Measurements from ENCODE around the gene DGKD.

The DGKD gene

GRCh38 chr2:233418052-233418760 lies 63.9 kb downstream of the DGKD start:
- Histone ChIP-seq H3K4me1 (ENCODE audit: control insufficient read depth, low read depth, low read length) (peaks cover 16% of the 10 kb centered on the region), H3K4me3 (ENCODE audit: low read length) (no peak overlapping the region)

DNA sequence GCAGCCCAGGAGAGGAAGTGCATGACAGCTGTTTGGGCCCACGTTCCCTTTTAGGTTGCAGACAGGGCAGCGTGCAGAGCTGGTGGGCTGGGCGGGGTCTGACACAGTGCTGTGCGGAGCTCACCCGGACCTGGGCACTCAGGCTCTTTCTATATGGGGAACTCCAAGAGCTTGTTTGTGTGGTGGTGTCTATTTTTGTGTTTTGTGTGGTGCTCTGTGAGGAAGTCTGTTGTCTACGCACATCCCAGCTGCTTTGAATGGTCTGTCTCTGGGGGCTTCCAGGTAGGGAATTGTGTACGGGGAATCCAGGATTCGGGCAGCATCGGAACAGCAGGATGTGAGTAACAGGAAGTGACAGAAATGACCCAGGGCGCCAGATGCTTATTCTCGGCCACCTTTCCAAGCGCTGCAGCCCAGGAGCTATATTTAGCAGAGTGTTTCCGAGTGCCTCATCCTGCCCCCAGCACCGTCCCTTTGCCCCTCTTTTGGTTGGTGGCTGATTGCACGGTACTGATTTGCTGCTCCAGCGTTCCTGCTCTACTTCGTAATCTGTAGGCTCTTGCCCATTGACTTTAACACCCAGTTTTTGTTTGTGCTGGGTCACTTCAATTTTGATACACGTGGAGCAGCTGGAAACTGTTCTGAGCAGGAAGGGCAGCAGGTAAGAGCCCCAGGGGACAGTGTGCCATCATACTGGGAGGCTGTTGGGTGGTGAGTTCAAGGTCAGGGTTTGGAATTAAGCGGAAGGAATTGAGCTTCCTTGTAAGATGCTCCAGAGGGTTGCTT lies 64.7 kb downstream of the DGKD start:
- no peaks in the 10 kb centered on the region for H3K36me3 ChIP-seq (ENCODE audit: control insufficient read depth, low read depth, low read length)
- H3K27ac ChIP-seq (ENCODE audit: low read length), result no peak overlapping the region
- H3K27me3 ChIP-seq (ENCODE audit: control insufficient read depth, insufficient read depth, low read length), result no peaks in the 10 kb centered on the region
- H3K9me3 ChIP-seq (ENCODE audit: control insufficient read depth, low read depth, low read length), result no peaks in the 10 kb centered on the region
- H3K4me1 ChIP-seq (ENCODE audit: control insufficient read depth, low read depth, low read length), result peaks cover 16% of the 10 kb centered on the region
- H3K4me3 ChIP-seq (ENCODE audit: low read length), result no peak overlapping the region
- no peak overlapping the region for H3K9ac ChIP-seq (ENCODE audit: low read length)

More at GRCh38 chr2:233418052-233418760, 63.9 kb downstream of the DGKD start:
- Histone ChIP-seq H3K9me3 (ENCODE audit: control insufficient read depth, low read depth, low read length) (no peaks in the 10 kb centered on the region), H3K27ac (ENCODE audit: low read length) (no peak overlapping the region), H3K9ac (ENCODE audit: low read length) (no peak overlapping the region), H3K36me3 (ENCODE audit: control insufficient read depth, low read depth, low read length) (no peaks in the 10 kb centered on the region), H3K27me3 (ENCODE audit: control insufficient read depth, insufficient read depth, low read length) (no peaks in the 10 kb centered on the region)

- no peak overlapping the region for H3K4me3 ChIP-seq (ENCODE audit: low read length)
- no peaks in the 10 kb centered on the region for H3K36me3 ChIP-seq (ENCODE audit: control insufficient read depth, low read depth, low read length)
- no peak overlapping the region for H3K27ac ChIP-seq (ENCODE audit: low read length)
- H3K4me1 ChIP-seq (ENCODE audit: control insufficient read depth, low read depth, low read length), result peaks cover 16% of the 10 kb centered on the region
- H3K9me3 ChIP-seq (ENCODE audit: control insufficient read depth, low read depth, low read length), result no peaks in the 10 kb centered on the region
- H3K9ac ChIP-seq (ENCODE audit: low read length), result no peak overlapping the region
- H3K27me3 ChIP-seq (ENCODE audit: control insufficient read depth, insufficient read depth, low read length), result no peaks in the 10 kb centered on the region
Measured at GRCh38 chr2:233419602-233420391, 65.5 kb downstream of the DGKD start.

DNA sequence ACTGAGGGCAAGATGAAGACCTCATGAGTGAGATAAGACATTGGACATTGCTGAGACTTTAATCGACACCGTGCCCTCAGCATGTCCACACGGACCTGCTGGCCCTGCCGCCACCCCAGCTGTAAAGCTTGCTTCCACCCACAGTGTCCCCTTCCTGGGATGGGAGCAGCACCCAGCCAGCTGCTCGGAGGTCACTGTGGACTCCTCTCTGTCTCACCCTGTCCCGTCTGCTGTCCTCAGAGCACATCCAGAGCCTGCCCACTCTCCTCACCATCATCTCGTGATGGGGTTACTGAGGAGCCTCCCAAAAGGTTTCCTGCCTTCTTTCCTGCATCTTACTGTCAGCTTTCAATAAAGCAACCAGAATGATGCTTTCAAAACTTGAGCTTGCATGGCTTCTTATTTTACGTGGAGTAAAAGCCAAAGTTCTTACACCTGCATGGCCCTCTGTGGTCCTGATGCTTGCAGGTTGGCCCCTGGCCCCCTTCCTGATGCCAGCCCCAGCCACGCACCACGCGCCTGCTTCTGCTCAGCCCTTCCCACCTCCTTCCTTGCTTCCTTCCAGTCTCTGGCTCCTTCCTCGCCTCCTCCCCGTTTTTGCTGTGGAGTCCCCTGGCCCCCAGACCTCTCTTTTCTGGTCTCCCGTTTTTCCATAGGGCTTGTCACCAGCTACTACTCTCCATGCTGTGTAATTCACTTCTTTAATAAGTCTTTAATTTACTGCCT lies 67.0 kb downstream of the DGKD start:
- Histone ChIP-seq H3K4me1 (ENCODE audit: control insufficient read depth, low read depth, low read length) (peaks cover 16% of the 10 kb centered on the region), H3K9me3 (ENCODE audit: control insufficient read depth, low read depth, low read length) (no peaks in the 10 kb centered on the region), H3K4me3 (ENCODE audit: low read length) (no peak overlapping the region), H3K9ac (ENCODE audit: low read length) (no peak overlapping the region), H3K27ac (ENCODE audit: low read length) (no peak overlapping the region), H3K27me3 (ENCODE audit: control insufficient read depth, insufficient read depth, low read length) (no peaks in the 10 kb centered on the region), H3K36me3 (ENCODE audit: control insufficient read depth, low read depth, low read length) (no peaks in the 10 kb centered on the region)

- Histone ChIP-seq H3K9ac (ENCODE audit: low read length) (no peak overlapping the region), H3K36me3 (ENCODE audit: control insufficient read depth, low read depth, low read length) (no peaks in the 10 kb centered on the region), H3K4me3 (ENCODE audit: low read length) (no peak overlapping the region), H3K27me3 (ENCODE audit: control insufficient read depth, insufficient read depth, low read length) (no peaks in the 10 kb centered on the region), H3K27ac (ENCODE audit: low read length) (no peak overlapping the region), H3K4me1 (ENCODE audit: control insufficient read depth, low read depth, low read length) (peaks cover 16% of the 10 kb centered on the region), H3K9me3 (ENCODE audit: control insufficient read depth, low read depth, low read length) (no peaks in the 10 kb centered on the region)
Measured at GRCh38 chr2:233422050-233422639, 67.9 kb downstream of the DGKD start.

DNA sequence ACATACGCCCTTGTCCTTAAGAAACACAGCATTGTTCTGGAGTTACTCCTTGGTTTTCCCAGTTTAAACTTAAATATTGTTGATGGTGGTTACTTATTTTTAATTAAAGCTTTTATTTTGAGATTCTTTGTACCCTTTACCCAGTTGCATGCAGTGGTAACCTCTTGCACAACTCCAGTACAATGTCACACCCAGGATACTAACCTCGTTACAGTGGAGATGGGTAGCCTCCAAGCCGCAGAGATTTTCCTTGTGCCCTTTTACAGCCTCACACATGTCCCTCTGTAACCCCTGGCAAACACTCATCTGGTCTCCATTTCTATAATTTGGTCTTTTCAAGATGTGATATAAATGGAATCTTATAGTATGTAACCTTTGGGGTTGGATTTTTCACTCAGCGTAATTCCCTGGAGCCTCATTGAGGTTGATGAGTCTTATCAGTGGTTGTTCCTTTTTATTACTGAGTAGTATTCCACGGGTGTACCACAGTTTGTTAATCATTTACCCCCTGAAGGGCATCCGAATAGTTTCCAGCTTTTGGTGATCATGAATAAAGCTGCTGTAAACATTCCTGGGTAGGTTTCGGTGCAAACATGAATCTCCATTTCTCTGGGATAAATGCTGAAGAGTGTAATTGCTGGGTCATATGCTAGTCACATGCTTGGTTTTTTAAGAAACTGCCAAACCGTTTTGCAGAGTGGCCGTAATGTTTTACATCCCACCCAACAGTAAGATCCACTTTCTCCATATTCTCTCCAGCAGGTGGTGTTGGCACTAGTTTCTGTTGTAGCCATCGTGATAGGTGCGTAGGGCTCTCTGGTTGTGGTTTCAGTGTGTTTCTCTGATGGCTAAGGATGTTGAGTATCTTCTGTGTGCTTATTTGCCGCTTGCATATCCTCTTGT lies 68.6 kb downstream of the DGKD start:
- no peak overlapping the region for H3K27ac ChIP-seq (ENCODE audit: low read length)
- H3K4me3 ChIP-seq (ENCODE audit: low read length), result no peak overlapping the region
- no peaks in the 10 kb centered on the region for H3K9me3 ChIP-seq (ENCODE audit: control insufficient read depth, low read depth, low read length)
- H3K36me3 ChIP-seq (ENCODE audit: control insufficient read depth, low read depth, low read length), result no peaks in the 10 kb centered on the region
- H3K27me3 ChIP-seq (ENCODE audit: control insufficient read depth, insufficient read depth, low read length), result no peaks in the 10 kb centered on the region
- no peak overlapping the region for H3K9ac ChIP-seq (ENCODE audit: low read length)
- peaks cover 16% of the 10 kb centered on the region for H3K4me1 ChIP-seq (ENCODE audit: control insufficient read depth, low read depth, low read length)

- peaks cover 16% of the 10 kb centered on the region for H3K4me1 ChIP-seq (ENCODE audit: control insufficient read depth, low read depth, low read length)
- H3K36me3 ChIP-seq (ENCODE audit: control insufficient read depth, low read depth, low read length), result no peaks in the 10 kb centered on the region
- no peak overlapping the region for H3K27ac ChIP-seq (ENCODE audit: low read length)
- H3K9me3 ChIP-seq (ENCODE audit: control insufficient read depth, low read depth, low read length), result no peaks in the 10 kb centered on the region
- H3K4me3 ChIP-seq (ENCODE audit: low read length), result no peak overlapping the region
- H3K9ac ChIP-seq (ENCODE audit: low read length), result no peak overlapping the region
- no peaks in the 10 kb centered on the region for H3K27me3 ChIP-seq (ENCODE audit: control insufficient read depth, insufficient read depth, low read length)
Measured at GRCh38 chr2:233423552-233423860, 69.2 kb downstream of the DGKD start.

- no peak overlapping the region for H3K9ac ChIP-seq (ENCODE audit: low read length)
- no peaks in the 10 kb centered on the region for H3K36me3 ChIP-seq (ENCODE audit: control insufficient read depth, low read depth, low read length)
Measured at GRCh38 chr2:233424154-233424951, 70.1 kb downstream of the DGKD start.

GRCh38 chr2:233426619-233427342 lies 72.5 kb downstream of the DGKD start:
- no peaks in the 10 kb centered on the region for H3K4me1 ChIP-seq (ENCODE audit: control insufficient read depth, low read depth, low read length)
- no peaks in the 10 kb centered on the region for H3K36me3 ChIP-seq (ENCODE audit: control insufficient read depth, low read depth, low read length)

More at GRCh38 chr2:233424154-233424951, 70.1 kb downstream of the DGKD start:
- Histone ChIP-seq H3K9me3 (ENCODE audit: control insufficient read depth, low read depth, low read length) (no peaks in the 10 kb centered on the region), H3K4me1 (ENCODE audit: control insufficient read depth, low read depth, low read length) (peaks cover 13% of the 10 kb centered on the region), H3K4me3 (ENCODE audit: low read length) (no peak overlapping the region), H3K27me3 (ENCODE audit: control insufficient read depth, insufficient read depth, low read length) (no peaks in the 10 kb centered on the region), H3K27ac (ENCODE audit: low read length) (no peak overlapping the region)

More at GRCh38 chr2:233426619-233427342, 72.5 kb downstream of the DGKD start:
- no peak overlapping the region for H3K9ac ChIP-seq (ENCODE audit: low read length)
- H3K9me3 ChIP-seq (ENCODE audit: control insufficient read depth, low read depth, low read length), result no peaks in the 10 kb centered on the region
- H3K27me3 ChIP-seq (ENCODE audit: control insufficient read depth, insufficient read depth, low read length), result no peaks in the 10 kb centered on the region
- no peak overlapping the region for H3K27ac ChIP-seq (ENCODE audit: low read length)
- no peak overlapping the region for H3K4me3 ChIP-seq (ENCODE audit: low read length)
